Smooth muscle cell (in vitro differentiated cells): ENCODE results near the gene RAP1GDS1. TPM values are rescaled to one million over a fixed set of nuclear protein-coding genes. Genes with fewer than 3 reads are reported as not detected.
A peak's percentile ranks its signal among the peaks of the same experiment; 100 is the strongest.

Source experiments
- DNase-seq: peaks from one replicate; lab custom pipeline; 2025; ENCODE audit not compliant: unreplicated experiment; lab: John Stamatoyannopoulos, UW
- H2AFZ ChIP-seq: fragments of 200-600 bp; sonication (generic); 2 replicates; pipeline ENCODE4 v1.6.0; 2016; ENCODE audit warnings: antibody characterized with exemption, low read depth, mild to moderate bottlenecking
- H3F3A ChIP-seq: fragments of 200-600 bp; sonication (generic); 2 replicates; pipeline ENCODE4 v1.6.0; 2017; ENCODE audit warnings: antibody characterized with exemption, low read depth
- H3K27ac ChIP-seq: fragments of 200-600 bp; sonication (generic); 2 replicates; pipeline ENCODE4 v1.5.1; 2016; ENCODE audit warnings: low read depth, mild to moderate bottlenecking
- H3K27me3 ChIP-seq: fragments of 200-600 bp; sonication (generic); 2 replicates; pipeline ENCODE4 v1.6.1; 2016; ENCODE audit warnings: low read depth, mild to moderate bottlenecking
- H3K36me3 ChIP-seq: fragments of 200-600 bp; sonication (generic); 2 replicates; pipeline ENCODE4 v1.5.1; 2016; ENCODE audit warnings: low read depth
- H3K4me1 ChIP-seq: fragments of 200-600 bp; sonication (generic); 2 replicates; pipeline ENCODE4 v1.5.1; 2016; ENCODE audit warnings: low read depth
- H3K4me2 ChIP-seq: fragments of 200-600 bp; sonication (generic); 2 replicates; pipeline ENCODE4 v1.6.0; 2016; ENCODE audit warnings: mild to moderate bottlenecking
- H3K4me3 ChIP-seq: fragments of 200-600 bp; sonication (generic); 2 replicates; pipeline ENCODE4 v1.5.1; 2016; ENCODE audit warnings: mild to moderate bottlenecking
- H3K79me2 ChIP-seq: fragments of 200-600 bp; sonication (generic); 2 replicates; pipeline ENCODE4 v1.6.0; 2016; ENCODE audit warnings: low read depth, mild to moderate bottlenecking
- H3K9ac ChIP-seq: fragments of 200-600 bp; sonication (generic); 2 replicates; pipeline ENCODE4 v1.6.0; 2016; ENCODE audit warnings: low read depth
- H3K9me3 ChIP-seq: fragments of 200-600 bp; sonication (generic); replicated peaks from 2 replicates; pipeline ENCODE4 v1.5.1; 2016; ENCODE audit warnings: low read depth
- H4K20me1 ChIP-seq: fragments of 200-600 bp; sonication (generic); 2 replicates; pipeline ENCODE4 v1.6.0; 2016; ENCODE audit warnings: low read depth
- WGBS: methylation state at CpG from one replicate; pipeline ENCODE4 v1.1.7; 2016; ENCODE audit warnings: low lambda C conversion rate; 5-methylcytosine and 5-hydroxymethylcytosine counted together
- polyA plus RNA-seq: library from polyadenylated mRNA; unstranded; fragments of >200 nt; fragmentation: Nextera tagmentation; extraction: Ambion mirVana; gene quantifications from 2 replicates; pipeline ENCODE4 v1.2.1, GENCODE V29; 2016
- total RNA-seq: library from RNA; depleted of rRNA; stranded (reverse); fragments of >200 nt; gene quantifications from 2 replicates; pipeline ENCODE4 v1.2.3, GENCODE V29; 2014
- TF ChIP-seq, protein P1 (sequence below): fragments of 200-600 bp; sonication (generic); IDR thresholded peaks from 2 replicates; pipeline ENCODE4 v1.5.1; 2017; ENCODE audit warnings: borderline replicate concordance, mild to moderate bottlenecking, antibody characterized with exemption; ENCODE audit not compliant: insufficient read depth, poor library complexity, severe bottlenecking

RAP1GDS1 gene
- 48.2 and 67.9 TPM in 2 replicates for total RNA-seq
- 28.4 and 29.5 TPM in 2 replicates for polyA plus RNA-seq

DNA sequence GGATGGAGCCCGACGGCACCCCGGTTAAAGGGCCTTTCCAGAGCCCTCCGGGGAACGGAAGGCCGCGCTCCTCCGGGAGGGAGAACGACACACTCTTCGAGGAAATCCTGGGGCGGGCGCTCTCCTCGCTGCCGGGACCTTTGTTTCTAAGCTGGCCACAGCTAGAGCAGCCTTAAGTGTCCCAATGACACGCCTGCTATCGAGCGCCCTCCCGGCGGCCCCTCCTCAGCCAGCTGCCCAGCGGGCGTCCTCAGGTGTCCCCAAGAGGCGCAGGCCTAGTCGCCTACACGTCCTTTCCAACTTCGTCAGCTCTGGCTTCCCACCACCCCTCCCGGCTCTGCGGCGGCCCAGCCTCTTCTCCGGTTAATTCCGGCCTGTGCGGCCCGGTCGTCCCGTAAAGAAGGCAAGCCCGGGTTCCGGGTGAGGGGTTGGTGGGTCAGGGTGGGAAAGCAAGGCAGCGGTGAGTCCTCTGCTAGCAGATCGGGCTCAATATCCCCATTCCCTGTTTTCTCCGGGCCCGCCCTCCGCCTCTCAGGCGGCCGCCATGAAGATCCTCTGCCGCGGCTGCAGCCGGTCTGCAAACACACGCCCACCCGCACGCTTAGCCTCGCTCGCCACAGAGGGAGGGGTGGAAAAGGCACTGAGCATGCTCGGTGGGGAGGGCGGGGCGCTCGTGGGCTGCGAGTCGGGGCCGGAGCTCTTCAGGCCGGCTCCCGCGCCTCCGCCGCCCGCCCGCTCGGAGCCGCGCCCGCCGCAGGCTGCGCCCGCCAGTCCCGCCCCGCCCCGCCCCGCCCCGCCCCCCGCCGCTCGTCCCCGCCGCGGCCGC lies at the start of gene RAP1GDS1:
RAP1GDS1 (plus strand) TSS at position 806 of the 826 bp plus-strand sequence. CDS start 182 bp downstream, outside the sequence.
- TF ChIP-seq, protein P1, sequence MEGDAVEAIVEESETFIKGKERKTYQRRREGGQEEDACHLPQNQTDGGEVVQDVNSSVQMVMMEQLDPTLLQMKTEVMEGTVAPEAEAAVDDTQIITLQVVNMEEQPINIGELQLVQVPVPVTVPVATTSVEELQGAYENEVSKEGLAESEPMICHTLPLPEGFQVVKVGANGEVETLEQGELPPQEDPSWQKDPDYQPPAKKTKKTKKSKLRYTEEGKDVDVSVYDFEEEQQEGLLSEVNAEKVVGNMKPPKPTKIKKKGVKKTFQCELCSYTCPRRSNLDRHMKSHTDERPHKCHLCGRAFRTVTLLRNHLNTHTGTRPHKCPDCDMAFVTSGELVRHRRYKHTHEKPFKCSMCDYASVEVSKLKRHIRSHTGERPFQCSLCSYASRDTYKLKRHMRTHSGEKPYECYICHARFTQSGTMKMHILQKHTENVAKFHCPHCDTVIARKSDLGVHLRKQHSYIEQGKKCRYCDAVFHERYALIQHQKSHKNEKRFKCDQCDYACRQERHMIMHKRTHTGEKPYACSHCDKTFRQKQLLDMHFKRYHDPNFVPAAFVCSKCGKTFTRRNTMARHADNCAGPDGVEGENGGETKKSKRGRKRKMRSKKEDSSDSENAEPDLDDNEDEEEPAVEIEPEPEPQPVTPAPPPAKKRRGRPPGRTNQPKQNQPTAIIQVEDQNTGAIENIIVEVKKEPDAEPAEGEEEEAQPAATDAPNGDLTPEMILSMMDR, result no peak
- WGBS, result 0% methylated on average over 41 of the region's 84 CpGs

GRCh38 chr4:98222306-98222705 lies 38.9 kb upstream of the RAP1GDS1 start:
- DNase-seq, result no peak
- H3K79me2 ChIP-seq, result no peaks in the 10 kb centered on the region
- no peak overlapping the region for H2AFZ ChIP-seq
- no peaks in the 10 kb centered on the region for H3K27me3 ChIP-seq
- TF ChIP-seq, protein P1, result no peak
- H4K20me1 ChIP-seq, result no peaks in the 10 kb centered on the region
- H3F3A ChIP-seq, result no peaks in the 10 kb centered on the region
- H3K4me3 ChIP-seq, result no peak overlapping the region
- WGBS, result 70% methylated on average over 2 of the region's 2 CpGs
- no peak overlapping the region for H3K27ac ChIP-seq
- no peaks in the 10 kb centered on the region for H3K36me3 ChIP-seq
- H3K9ac ChIP-seq, result no peak overlapping the region
- no peaks in the 10 kb centered on the region for H3K9me3 ChIP-seq
- H3K4me1 ChIP-seq, result no peaks in the 10 kb centered on the region
- H3K4me2 ChIP-seq, result no peak overlapping the region

More for the DNA sequence above, at the start of gene RAP1GDS1:
- H3K27me3 ChIP-seq, result no peaks in the 10 kb centered on the region
- H3K36me3 ChIP-seq, result no peaks in the 10 kb centered on the region
- peak within 1 kb of the TSS; percentile 84 for H2AFZ ChIP-seq
- peak within 1 kb of the TSS; percentile 97 for H3K4me2 ChIP-seq
- H3F3A ChIP-seq, result peaks cover 6% of the 10 kb centered on the region
- H3K9ac ChIP-seq, result peak within 1 kb of the TSS; percentile 81
- peaks cover 50% of the 10 kb centered on the region for H3K79me2 ChIP-seq
- H3K4me1 ChIP-seq, result peaks cover 22% of the 10 kb centered on the region
- peak; percentile 84 for DNase-seq
- peaks cover 9% of the 10 kb centered on the region for H4K20me1 ChIP-seq
- H3K4me3 ChIP-seq, result peak within 1 kb of the TSS; percentile 94
- H3K27ac ChIP-seq, result peak within 1 kb of the TSS; percentile 90
- no peaks in the 10 kb centered on the region for H3K9me3 ChIP-seq

GRCh38 chr4:98226396-98226795 lies 34.8 kb upstream of the RAP1GDS1 start:
- no peak overlapping the region for H3K27ac ChIP-seq
- H3F3A ChIP-seq, result no peaks in the 10 kb centered on the region
- H3K27me3 ChIP-seq, result no peaks in the 10 kb centered on the region
- H3K36me3 ChIP-seq, result no peaks in the 10 kb centered on the region
- H2AFZ ChIP-seq, result no peak overlapping the region
- no peaks in the 10 kb centered on the region for H3K4me1 ChIP-seq
- H3K4me3 ChIP-seq, result no peak overlapping the region
- TF ChIP-seq, protein P1, result no peak
- no peaks in the 10 kb centered on the region for H3K79me2 ChIP-seq
- no peak overlapping the region for H3K9ac ChIP-seq
- WGBS, result 83% methylated on average over 6 of the region's 6 CpGs
- no peaks in the 10 kb centered on the region for H3K9me3 ChIP-seq
- no peak for DNase-seq
- no peaks in the 10 kb centered on the region for H4K20me1 ChIP-seq
- no peak overlapping the region for H3K4me2 ChIP-seq
